ENCODE measurements around the gene NREP.

GRCh38 chr5:111739416-111739815 is 17.6 kb downstream of the NREP start:
- no peak for TF ChIP-seq CTCF (conservative IDR thresholded peaks at IDR 0.05)
- no peak for TF ChIP-seq EZH2 (IDR thresholded peaks at IDR 0.05; ENCODE audit: low read depth)
